ENCODE results near the gene CEP135.
"Not testable (repeated sequence)": the region's sequence is repeated elsewhere in the genome, so short reads cannot be mapped to it uniquely, and the experiment has no call there.

CEP135 gene

DNA sequence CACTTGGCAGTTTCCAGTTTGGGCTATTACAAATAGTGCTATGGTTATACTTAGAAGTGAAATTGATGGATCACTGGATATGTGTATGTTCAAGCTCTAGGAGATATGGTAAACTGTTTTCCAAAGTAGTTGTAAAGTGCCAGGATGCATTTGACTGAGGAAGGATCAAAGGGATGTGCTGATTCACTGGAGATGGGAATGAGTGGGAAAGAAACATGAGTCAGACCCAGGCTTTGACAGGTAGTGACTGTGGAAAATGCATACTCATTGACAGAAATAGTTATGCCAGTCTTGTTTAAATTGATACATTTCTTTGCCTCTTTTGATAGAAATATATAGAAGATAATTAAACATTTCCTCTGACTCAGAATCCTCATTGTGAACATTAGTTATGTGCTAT, 77.9 kb downstream of the CEP135 start:
- no peak for DNase-seq

DNA sequence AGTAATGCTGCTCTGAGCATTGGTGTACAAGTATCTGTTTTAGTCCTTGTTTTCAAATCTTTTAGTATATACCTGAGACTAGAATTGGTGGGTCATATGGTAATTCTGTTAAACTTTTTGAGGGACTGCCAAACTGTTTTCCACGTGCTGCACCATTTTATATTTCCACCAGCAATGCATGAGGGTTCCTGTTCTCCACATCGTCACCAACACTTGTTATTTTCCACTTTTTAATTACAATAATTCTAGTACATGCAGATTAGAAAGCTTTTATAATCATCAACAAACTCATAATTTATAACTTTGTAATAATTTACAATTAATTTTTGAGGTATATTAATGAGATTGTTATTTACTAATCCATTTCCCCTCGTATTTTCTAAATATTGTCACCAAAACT, 79.4 kb downstream of the CEP135 start:
- no peak for DNase-seq

DNA sequence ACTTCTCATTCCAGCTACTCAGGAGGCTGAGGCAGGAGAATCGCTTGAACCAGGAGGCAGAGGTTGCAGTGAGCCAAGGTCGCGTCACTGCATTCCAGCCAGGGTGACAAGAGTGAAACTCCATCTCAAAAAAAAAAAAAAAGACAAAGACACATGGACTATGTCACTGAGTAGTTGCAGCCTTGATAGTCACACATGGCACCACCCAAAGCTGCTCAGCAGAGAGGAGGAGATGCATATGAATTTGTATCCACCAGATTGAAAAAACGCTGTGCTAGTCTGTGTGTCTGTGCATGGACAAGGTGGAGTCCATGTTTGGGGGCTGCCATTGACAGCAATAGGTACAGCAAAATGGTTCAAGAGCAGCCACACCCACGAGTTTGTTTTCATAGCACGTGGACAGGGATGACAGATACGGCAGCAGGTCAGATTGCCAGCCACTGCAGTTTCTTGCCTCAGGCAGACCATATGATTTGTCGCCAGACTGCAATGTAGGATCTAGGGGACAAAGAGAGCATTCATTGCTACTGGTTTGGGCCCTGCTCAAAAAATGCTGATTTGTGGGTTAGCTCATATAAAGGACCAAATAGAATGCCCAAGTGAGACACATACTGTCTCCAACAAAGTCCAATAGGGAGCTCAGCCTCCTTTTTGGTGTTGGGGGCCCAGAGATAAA, 89.9 kb downstream of the CEP135 start:
- DNase-seq = no peak

DNA sequence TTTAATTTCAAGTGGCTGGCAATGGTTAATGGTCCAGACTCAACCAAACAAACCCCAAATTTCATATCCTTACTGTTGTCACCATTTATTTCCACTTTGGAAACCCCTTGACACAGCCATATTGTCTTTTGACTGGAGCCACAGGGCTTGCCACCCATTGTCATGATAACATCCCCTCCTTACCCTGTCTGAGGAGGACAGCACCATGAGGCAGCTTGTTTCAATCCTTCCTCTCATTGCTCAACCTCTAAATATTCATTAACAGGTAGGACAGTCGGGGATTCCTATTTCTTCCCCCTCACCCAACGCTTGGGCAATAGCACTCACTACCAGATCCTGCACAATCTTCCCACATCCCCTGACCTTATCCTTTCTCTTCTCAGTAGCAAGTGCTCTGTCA, 92.1 kb downstream of the CEP135 start:
- DNase-seq = no peak

DNA sequence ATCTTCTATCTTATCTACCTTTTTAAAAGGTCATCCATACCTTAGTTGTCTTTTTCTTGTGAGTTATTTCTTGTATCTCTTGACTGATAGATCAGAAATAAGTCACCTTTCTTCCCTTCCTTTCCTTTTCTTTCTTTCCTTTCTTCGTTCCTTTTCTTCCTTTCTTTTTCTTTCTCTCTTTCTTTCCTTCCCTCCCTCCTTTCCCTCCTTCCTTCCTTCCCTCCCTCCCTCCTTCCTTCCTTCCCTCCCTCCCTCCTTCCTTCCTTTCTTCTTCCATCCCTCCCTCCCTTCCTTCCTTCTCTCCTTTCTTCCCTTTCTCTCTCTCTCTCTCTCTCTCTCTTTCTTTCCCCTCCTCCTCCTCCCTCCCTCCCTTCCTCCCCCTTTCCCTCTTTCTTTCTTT, 93.5 kb downstream of the CEP135 start:
- no peak for DNase-seq

DNA sequence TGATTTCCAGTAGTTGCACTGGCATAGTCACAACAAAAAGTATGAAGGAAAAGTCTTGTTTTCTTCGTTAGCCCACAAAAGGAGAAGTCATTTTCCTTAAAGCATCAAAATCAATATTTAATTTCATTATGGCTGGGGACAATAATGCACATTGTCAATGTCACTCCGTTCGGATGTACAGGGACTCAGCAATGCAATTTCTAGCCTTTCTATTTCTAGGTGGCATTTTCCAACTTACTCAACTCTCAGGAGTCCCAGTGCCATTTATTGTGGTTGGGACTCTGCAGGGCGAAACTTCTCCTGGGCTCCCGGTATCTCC, 99.6 kb downstream of the CEP135 start:
- no peak for DNase-seq

DNA sequence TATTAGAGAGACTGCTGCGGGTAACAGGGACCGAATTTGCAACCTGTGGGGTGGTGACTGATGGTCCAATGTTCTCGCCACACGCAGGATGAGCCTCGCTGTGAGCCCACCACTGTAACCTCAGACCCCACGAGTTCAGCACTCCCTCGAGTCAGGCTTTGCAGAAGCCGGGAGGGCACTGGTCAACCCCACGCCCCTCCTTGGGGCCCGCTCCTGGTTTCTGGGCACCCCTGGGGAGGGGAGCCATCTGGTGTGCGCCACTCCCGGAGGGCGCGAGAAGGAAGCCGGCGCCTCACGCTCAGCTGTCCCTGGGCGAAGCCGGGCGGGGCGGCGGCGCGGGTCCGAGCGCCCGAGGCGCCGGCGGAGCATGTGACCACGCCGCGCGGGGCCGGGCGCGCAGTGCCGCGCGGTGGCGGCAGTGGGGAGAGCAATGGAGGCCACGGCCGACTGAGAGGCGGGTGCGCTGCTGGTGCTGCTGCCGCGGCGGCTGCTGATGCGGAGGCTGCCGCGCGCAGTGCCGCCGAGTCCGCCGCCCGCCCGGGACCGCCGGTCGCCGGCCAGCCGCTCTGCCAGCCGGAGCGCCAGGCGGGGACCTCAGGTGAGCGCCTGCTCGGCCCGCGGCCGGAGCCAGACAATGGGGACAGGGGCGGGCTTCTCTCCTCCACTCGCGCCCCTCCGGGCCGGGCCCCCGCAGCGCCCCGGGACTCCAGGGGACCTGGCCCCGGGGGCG, 100.1 kb downstream of the CEP135 start:
- peak; percentile 6 for DNase-seq

DNA sequence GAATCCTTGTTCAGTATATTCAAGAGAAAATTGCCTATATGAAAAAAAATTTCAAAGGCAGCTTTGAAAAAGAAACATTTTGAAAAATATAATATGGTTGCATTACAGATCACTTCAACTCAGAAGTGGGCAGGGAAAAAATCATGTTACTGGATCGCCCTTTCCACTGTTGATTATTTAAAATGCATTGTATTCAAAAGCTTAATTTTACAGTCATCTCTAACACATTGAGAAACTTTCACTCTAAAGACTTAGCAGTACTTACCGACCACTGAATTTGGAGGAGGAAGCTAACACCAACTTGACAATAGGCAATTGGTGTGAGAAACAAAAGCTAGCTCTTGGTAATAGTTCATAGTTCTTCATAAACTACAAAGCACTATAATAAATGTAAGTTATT, 101.9 kb downstream of the CEP135 start:
- DNase-seq = peak; percentile 28

DNA sequence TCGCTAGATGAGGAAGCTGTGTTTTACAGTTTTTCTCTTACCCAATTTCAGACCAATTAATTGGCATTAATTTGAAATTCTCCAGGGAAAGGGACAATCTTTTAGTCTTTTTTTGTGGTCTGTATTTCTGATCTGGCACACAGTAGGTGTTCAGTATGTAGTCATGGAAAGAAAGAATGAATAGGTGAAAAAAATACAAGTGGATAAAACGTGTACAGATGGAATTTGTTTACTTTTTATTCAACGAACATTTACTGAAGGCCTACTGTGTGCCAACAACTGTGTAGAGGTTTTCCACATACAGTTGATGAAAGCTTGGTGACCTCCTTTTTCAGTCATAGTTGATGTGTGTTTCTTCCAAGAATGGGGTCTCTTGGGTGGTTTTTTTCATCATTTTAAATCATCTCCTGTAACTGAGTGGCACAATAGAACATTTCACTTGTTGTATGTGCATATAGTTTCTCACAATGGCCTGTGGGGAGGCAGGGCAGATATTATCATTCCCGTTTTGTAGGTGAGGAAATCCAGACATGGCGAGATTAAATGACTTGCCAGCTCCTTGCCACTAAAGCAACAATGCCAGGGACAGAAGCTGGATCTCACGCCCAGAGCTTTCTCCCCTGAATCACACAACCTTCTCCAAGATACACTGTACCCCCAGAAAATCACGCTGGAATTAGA, 102.4 kb downstream of the CEP135 start:
- no peak for DNase-seq

DNA sequence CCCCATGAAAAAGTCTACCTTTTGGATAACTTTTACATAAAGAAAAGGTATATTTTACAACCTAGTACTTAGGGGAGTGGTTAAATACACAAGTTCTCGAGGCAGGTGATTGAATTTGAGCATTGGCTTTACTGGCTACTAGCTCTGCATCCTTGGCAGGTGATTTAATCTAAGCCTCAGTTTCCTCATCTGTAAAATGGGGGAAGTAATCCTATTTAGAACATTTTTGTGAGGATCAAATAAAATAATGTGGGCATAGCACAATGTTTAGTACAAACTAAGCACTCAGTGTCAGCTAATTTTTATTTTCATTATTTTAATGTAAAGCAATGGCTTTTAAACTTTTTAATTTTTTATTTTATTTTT, 102.9 kb downstream of the CEP135 start:
- no peak for DNase-seq

DNA sequence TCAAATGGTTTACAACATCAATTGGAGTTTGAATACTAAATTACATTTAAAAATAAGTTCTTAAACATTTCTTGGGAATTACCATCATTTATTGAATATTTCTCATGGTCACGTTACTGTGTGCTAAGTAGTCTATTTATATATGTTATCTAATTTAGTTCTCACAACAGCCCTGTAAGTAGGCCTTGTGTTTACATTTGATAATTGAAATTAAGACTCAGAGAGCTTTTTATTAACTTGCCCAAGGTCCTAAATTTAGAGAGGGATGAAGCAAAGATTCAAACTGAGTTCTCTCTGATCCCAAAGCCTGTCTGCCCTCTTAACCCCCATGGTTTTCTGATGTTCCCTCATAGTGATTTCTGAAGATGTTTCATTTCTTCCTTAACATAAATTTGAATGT, 103.7 kb downstream of the CEP135 start:
- DNase-seq = no peak

DNA sequence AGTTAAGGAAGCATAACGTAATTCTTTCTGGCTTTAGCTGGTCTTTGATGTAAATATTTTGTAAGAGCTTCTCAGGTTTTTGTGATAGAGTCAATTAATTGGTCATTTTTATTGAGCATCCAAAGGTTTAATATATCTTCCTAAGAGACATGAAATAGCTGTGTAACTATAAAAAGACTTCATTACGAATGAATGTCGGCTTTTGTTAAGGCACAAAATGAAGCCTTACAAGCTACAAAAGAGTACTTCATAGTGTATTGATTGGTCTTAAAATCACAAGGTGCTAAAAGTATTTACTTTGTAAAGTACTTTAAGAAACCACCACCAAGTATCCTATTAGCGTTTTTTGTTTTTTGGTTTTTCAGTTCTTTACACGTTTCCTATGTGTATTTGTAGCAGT, 104.2 kb downstream of the CEP135 start:
- no peak for DNase-seq

DNA sequence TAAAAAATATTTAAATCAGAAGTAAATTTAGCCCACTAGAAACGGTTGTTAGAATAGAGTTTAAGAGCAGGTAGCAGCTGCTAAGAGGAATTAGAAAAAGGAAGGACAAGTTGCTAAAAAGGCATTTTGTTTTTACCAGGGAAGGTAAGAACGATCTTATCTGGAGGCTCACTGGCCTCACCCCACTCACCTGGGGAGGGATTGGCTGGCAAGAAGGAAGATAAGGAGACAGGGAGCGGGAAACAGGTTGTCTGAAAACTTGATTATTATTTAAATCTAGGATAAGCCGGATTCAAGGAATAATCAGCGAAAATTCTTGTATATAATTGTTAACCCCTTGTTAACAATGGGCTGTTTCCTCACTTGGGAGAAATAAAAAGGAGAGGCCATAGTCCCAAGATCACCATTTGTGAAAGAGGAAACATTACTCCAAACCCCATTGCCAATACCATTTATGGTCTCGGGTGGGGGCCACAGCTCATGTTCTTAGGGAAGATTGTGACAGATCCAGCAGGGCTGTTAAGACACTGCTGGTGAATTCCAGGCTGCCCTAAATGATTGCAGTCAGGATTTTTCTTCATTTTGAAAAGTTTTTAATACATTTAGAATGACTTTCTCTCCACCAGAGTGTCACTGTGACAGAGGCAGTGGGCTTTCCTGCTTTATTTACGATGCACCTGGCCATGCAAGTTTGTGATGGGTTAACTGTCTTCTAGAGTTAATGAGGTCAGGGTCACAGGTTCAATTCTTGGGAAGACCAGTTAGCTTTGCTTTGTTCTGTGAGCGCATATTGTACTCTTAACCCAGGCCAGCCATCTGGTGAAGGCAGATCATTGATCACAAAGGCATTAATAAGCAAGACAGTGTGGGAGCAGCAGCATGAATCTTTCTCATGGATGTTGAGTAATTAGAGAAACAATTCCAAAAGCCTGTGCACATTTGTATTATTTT, 106.6 kb downstream of the CEP135 start:
- no peak for DNase-seq

DNA sequence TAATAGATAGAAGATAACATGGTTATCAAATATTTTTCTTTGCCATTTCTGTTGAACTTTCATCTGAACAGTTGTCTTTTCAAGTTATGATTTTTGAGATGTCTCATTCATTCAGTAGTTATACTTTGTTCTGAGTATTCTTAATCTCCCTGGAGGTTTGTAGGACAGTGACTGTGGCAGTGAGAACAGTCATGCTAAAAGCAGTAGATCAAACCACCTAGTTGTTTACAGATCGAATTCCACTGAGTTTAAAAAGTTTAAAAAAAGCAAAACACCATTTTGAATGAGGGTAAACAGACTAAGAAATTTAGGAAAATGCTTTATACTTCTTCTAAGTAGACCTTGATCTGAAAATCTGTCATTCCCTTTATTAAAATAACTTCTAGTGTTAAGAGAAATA, 107.2 kb downstream of the CEP135 start:
- DNase-seq = no peak

DNA sequence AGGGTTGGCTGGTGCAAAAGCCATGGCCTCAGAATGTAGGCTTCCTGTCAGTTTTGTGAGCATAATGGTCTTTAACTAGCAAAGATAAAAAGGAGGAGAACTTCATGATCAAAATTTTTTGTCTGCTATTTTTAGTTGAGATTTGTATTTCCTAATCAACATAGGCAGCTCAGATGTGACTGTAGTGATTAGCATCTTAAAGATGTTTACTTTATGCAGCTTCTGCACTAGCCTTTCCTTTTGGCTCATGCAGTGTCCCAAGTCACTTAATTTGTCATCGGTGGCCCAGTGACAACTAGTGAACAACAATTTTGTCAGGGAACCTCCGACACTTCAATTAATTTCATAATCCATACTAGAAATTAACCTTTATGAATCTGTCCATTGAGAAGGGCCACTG, 109.8 kb downstream of the CEP135 start:
- no peak for DNase-seq

DNA sequence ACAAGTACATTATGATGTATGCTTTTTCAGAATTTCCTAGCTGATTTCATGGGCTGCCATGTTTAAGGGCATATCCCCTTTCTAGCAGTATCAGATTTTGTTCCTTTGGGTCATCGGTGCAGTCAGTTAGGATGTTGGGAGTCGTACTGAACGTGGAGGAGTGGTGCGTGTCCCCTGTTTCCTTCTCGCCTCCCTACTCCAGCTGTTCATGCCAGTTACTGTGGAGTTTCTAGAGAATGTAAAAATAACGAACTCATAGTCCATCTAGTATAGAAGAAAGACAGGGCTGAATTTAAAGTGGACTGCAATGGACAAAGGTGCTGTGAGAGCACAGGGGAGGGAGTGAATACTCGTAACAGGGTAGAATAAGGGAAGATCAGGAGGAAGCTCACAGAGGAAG, 111.3 kb downstream of the CEP135 start:
- DNase-seq = no peak

DNA sequence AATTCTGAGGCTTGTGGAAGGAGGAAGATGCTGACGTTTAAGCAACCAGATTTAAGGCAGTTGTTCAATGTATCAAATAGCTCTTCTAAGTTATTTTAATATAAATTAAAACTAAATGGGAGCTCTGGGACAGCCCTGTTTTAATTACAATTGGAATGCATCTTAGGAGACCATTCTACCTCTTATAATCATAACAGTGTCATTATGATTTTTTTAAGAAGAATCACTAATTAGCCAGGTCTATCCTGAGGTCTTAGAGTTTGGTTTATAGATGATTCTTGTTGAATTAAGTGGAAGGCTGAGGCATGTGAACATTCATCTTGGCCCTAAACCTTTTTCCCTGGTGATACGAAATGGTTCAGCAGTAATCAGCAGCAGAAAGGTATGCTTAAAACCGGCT, 113.4 kb downstream of the CEP135 start:
- no peak for DNase-seq

DNA sequence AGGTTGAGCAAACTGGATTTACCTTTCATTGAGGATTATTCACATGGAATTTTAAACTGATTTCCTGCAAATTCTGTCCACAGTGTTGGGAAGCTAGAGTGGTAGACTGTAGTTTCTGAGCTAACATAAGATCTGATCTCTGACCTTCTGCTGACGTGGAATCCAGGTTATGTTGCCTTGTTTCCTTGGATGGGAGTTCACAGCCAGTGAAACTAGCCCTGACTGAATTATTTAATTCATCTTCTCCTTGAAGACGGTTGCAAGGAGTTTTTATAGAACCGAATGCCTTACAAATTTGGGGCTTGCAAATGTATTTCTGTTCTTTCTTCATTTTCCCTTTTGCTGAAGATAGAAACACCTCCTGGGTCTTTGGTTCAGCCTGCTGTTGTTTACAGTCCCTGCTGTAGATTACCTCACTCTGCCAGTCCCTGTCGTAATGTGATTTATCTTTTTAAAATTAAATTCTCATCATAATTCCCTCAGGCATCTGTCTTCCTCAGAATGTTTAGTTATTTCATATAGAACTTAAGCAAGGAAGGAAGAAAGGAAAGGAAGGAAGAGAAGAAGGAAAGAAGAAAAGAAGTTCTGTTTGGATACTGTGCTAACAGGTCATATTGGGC, 113.9 kb downstream of the CEP135 start:
- DNase-seq = peak; percentile 9

DNA sequence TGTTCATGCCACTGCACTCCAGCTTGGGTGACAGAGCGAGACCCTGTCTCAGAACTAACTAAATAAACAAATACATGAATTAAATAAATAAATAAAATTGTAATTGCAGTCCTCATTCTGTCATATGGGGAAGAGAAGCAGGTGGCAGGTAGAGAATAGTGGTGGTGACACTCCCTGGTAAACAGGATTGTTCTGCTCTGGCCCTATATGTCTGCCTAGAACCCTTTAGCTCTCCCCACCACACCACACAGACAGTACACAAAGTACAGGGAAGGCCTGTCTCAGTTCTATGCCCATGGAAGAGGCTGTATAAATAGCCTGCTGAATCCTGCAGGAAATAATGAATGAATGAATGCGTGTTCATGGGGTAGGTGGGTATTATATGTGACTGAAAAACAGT, 117.7 kb downstream of the CEP135 start:
- no peak for DNase-seq

DNA sequence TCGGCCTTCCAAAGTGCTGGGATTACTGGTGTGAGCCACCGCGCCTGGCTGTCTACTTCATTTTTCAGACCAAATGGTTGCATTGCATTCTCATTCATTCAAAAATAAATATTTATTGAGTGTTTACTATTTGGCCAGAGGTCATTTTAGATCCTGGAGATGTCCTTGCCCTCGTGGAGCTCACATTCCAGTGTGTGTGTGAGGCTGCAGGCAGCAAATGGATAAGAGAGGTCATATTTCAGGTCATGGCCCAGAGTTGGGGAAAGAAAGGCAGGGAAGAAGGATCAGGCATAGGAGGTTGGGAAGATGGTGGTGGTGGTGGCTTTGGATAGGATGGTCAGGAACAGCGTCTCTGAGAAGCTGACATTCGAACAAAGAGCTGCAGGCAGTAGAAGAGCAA, 119.1 kb downstream of the CEP135 start:
- DNase-seq = no peak

DNA sequence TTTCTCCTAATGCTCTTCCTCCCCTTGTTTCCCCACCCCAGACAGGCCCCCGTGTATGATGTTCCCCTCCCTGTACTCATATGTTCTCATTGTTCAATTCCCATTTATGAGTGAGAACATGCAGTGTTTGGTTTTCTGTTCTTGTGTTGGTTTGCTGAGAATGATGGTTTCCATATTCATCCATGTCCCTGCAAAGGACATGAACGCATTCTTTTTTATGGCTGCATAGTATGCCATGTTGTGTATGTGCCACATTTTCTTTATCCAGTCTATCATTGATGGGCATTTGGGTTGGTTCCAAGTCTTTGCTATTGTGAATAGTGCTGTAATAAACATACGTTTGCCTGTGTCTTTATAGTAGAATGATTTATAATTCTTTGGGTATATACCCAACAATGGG, 124.0 kb downstream of the CEP135 start:
- DNase-seq = not testable (repeated sequence)

DNA sequence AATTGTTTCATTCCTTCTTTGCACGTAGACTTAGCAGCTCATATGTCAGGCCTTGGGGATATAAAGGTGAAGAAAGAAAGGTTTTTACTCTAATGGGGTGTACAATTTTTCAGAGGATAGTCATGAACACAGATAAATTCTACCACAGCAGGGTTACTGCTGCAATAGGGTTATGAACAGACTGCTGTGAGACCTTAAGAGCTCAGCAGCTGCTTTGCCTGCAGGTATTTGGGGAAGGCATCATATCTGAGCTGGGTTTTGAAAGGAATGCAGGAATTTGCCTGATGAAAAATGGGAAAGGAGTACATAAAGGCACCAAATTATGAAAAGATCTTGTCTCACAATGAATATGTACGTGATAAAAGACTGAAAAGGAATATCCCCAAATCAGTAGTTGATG, 128.9 kb downstream of the CEP135 start:
- no peak for DNase-seq

DNA sequence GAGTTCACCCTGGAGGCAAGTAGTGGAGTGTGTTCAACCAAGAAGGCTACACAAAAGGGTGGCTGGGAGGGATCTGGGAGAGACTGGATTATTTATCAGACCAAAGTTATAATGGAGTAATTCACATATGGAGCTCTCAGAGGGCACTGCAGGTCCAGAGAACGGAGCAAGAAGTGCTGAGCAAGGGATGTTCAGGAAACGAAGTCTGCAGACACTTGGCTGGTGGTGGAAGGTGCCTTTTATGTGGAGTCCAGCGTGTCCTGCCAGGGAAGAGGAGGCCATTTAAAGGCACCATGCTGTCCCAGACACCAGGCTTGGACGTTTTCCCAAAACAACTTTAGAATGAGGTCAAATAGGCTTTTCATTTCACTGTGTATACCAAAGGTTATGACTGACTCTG, 130.1 kb downstream of the CEP135 start:
- DNase-seq = no peak
